HTR-8/SVneo (cell line): ENCODE results near the gene GALNT17.

Experiments used
- DNase-seq: peaks from one replicate; pipeline ENCODE4 v3.0.0; 2011; ENCODE audit warnings: low spot score, mixed read lengths; ENCODE audit not compliant: insufficient read length
- FAIRE-seq: peaks from 2 replicates; lab custom pipeline; 2011; peaks lifted over from hg19 to GRCh38; lab: Jason Lieb, UNC

The GALNT17 gene

DNA sequence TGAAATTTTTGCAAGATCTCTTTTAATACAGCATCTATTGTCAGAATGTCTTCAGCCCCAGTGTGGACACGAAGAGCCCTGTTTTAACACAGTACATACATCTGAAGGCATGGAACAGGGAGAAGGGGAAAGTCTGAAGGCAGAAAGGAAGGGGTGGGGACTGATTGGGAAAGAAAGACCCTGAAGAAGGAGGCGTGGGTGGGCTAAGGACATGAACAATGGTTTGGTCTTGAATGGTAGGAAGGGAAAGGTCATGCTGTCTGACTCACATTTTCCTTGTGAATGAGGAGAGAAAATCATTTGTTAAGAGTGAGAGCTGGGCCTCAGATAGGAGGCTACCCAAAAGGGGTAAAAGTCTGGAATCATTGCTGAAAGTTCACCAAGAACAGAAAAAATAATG, 297.1 kb downstream of the GALNT17 start:
- FAIRE-seq (no peak), DNase-seq (no peak)

DNA sequence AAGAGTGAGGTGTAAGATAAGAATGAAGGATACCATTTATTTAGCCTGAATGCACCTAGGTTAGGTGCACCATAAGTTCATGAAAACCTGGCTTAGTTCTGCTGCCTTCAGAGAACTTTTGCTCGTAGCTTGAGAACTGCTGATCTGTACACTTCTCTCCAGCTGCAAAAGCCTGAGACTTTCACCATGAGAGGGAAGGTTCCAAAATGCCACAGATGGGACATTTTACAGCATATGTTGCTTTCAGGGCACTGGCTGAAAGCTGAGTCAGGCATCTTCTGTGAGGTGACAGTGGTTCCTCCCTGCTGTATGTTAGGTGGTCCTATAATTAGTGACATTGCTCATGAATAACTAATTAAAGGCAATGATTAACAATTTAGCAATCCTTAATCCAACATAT, 298.3 kb downstream of the GALNT17 start:
- no peak for FAIRE-seq
- no peak for DNase-seq

DNA sequence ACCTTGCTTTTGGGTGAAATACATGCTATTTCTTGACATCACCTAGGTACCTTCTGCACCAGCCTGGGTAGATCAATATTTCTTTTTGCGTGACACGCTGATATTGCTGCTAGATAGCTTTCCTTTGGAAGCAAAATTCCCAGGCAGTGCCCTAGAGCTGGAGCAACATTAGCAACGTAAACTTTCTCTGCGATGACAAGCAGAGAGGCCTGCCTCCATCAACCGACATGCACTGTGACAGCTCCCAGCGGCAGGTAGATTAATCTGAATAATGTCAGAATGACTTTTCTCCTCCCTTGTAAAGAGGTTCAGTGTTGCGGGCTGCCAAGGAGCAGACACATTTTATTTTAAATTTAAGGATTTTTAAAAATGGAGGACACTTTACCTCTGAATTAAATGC, 307.4 kb downstream of the GALNT17 start:
- DNase-seq (no peak), FAIRE-seq (no peak)

DNA sequence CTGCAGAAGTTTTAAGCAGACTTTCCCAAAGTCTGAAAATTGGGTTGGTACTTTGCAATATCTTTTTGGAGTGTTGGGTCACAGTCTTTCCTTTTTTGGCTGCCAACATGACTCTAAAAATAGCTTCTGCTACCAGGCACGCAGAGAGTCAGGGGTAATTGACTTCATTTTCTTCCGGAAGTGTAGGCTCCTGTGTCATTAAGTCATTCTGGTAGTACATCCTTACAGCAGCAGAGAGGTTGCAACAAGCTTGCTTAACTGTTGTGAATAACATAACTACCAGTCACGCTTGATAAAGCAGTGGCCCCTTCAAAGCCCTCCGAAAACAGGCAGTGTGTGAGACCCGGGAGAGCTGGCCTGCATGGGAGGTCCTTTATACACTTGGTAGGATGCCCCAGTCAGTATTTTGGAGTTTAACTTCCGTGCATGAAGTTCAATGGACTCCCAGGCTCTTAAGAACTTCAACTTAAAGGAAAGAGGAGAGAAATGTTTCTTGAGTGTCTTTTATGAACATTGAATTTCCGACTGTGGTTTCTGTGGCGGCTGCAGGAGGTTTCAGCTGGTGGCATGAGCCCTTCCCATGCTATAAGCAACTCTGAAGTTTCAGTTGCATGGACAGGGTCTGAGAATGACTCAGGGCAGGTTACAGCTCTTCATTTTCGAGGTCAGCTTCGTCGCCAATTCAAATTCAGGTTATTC, 310.7 kb downstream of the GALNT17 start:
- DNase-seq = no peak
- FAIRE-seq = no peak

DNA sequence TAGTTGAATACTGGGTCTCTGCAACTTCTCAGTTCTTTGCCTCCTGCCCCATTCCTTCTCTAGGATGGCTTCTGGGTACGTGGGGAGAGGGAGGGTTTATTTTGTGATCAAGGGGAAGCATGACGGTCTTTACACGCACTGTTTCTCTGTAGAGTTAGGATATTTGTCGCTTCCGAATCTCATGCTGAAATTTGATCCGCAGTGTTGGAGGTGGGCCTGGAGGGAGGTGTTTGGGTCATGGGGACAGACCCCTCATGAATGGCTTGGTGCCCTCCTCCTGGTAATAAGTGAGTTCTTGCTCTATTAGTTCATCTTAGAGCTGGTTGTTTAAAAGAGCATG, 311.2 kb downstream of the GALNT17 start:
- FAIRE-seq (no peak), DNase-seq (no peak)

GRCh38 chr7:71444130-71444529, 312.2 kb downstream of the GALNT17 start:
- no peak for FAIRE-seq

DNA sequence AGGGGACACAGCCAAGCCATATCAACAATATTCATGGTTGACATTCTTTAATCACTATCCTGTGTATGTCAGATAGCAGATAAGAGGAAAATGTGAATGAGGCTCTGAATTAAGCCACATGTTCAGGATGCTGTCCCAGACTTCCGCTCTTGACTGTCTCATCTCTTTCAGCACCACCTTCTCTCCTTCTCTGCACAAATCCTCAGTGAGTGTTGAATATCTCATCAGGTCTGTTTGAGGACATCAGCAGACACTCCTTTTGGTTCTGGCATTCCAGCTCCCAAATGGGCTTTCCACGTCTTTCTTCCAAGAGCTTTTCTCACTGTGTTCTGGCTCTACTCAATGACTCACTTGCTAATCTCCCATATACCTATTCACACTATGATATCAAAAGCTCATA, 321.7 kb downstream of the GALNT17 start:
- FAIRE-seq = no peak

More at GRCh38 chr7:71444130-71444529, 312.2 kb downstream of the GALNT17 start:
- no peak for DNase-seq

GRCh38 chr7:71454981-71455380, 323.0 kb downstream of the GALNT17 start:
- FAIRE-seq = no peak
- no peak for DNase-seq

More for the DNA sequence above, 321.7 kb downstream of the GALNT17 start:
- no peak for DNase-seq

GRCh38 chr7:71457021-71457420, 325.1 kb downstream of the GALNT17 start:
- DNase-seq = no peak
- FAIRE-seq = no peak

- FAIRE-seq = no peak
- no peak for DNase-seq
Measured at GRCh38 chr7:71457846-71458590, 326.1 kb downstream of the GALNT17 start.

DNA sequence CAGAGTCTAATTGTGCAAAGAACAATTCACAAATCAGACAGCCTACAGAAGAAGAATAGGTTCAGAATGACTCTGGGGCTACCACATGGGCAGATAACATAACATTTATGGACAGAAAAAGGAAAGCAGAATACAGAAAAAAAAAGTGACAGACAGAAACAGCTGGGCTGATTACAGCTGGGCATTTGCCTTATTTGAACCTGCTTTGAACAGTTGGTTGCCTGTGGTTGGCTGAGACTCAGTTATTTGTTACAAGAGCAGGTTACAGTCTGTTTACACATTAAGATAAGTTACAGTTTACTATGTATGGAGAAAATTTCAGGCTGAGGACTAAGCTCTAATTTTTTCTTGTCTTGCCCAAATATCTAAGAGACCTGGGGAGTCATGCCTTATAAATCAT, 327.2 kb downstream of the GALNT17 start:
- no peak for FAIRE-seq

GRCh38 chr7:71461572-71461971, 329.6 kb downstream of the GALNT17 start:
- FAIRE-seq = no peak
- no peak for DNase-seq

More for the DNA sequence above, 327.2 kb downstream of the GALNT17 start:
- DNase-seq = no peak

DNA sequence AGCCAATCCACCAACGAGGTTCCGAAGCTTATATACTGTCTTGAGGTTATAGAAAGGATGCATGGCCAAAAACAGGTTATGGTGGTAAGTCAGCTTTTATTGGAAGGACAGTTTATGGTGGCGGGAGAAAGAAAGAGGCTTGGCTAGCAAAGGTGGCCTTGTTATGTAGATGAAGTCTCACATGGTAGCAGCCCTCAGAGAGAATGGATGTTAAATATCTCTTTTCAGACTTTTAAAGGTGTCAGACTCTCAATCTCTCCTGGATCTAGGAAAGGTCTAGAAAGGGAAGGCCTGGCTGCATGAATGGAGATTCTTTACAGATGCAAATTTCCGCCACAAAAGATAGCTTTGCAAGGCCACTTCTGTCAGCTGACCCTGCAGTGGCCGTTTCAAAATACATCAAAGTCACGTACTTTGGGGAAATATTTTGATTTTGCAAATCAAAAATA, 333.8 kb downstream of the GALNT17 start:
- DNase-seq (no peak), FAIRE-seq (no peak)

GRCh38 chr7:71466448-71467145, 334.7 kb downstream of the GALNT17 start:
- FAIRE-seq (no peak), DNase-seq (no peak)

DNA sequence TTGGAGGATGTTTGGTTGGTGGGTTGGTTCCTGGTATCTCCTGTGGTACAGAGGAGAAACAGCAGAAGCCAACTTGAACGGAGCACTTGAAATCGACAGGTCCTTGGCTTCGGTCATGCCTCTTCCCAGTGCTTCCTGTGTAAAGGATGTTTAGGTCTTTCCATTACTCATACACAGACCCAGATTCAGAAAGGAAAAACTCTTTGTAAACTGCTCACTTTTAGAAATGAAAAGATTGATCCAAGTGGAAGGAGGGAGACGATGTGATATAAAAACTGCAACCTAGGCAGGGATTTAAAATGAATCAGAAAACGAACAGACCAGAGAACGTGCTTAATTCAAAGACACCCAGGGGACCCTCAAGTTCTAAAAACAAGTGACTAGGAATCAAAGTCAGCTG, 338.4 kb downstream of the GALNT17 start:
- DNase-seq (no peak), FAIRE-seq (no peak)

GRCh38 chr7:71470830-71471229, 338.9 kb downstream of the GALNT17 start:
- DNase-seq (no peak), FAIRE-seq (no peak)

DNA sequence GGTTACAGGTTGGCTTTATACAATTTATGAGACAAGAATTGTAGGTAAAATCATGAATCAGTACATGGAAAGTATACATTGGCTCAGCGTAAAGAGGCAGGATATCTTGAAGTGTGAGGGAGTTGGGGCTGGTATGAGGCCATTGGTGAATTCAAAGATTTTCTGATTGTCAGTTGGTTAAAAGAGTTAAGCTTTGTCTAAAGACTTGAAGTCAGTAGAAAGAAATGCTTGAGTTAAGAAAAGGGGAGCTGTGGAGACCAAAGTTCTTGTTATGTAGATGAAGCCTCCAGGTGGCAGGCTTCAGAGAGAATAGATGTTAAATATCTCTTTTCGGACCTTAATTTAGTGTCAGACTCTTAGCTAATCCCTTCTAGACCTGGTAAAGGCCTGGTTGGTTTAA, 341.0 kb downstream of the GALNT17 start:
- FAIRE-seq (no peak), DNase-seq (no peak)

DNA sequence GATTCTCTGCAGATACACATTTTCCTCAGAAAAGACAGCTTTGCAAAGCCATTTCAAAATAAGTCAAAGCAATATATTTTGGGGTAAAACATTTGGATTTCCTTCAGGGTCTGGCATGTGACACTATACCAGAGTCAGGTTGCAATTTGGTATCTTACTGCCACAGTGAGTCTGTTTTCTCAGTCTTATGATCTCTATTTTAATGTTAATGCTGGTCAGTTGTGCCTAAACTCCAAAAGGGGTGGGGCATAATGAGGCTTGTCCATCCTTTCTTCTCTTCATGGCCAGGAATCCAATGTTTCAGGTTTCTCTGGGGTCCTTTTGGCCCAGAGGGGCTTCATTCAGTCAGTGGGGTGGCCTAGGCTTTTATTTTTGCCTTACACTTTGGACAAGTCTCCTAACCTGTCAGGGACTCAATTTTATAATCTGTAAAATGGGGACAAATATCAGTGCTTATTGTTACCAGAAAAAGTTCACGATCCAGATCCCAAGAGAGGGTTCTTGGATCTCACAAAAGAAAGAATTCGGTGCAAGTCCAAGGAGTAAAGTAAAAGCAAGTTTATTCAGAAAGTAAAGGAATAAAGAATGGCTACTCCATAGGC, 341.5 kb downstream of the GALNT17 start:
- FAIRE-seq = no peak

GRCh38 chr7:71477441-71477840, 345.5 kb downstream of the GALNT17 start:
- no peak for DNase-seq
- FAIRE-seq = no peak

More for the DNA sequence above, 341.5 kb downstream of the GALNT17 start:
- DNase-seq = no peak

GRCh38 chr7:71479231-71479630, 347.3 kb downstream of the GALNT17 start:
- FAIRE-seq = no peak

DNA sequence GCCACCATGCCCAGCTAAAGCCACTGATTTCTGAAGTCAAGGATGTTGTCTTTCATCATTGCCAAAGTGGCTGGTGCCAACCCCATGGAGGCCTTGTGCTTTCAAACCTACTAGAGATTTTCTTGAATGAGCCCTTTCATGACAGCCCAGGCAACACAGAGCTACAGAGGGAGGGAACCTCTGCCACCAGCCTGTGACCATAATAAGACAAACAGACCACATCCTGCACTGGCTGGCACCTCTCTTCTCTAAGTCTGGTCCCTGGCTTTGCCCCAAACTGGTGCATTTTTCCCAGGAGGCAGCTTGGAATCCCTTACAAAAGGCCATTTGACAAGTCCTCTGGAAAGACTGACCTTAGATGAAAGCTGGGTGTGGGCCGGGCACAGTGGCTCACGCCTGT, 348.8 kb downstream of the GALNT17 start:
- no peak for DNase-seq
- no peak for FAIRE-seq

More at GRCh38 chr7:71479231-71479630, 347.3 kb downstream of the GALNT17 start:
- DNase-seq = no peak
